ENCODE measurements around the gene SLC20A1. TPM values are rescaled to one million over a fixed set of nuclear protein-coding genes. Genes with fewer than 3 reads are reported as not detected.
A peak's percentile ranks its signal among the peaks of the same experiment; 100 is the strongest.

Gene SLC20A1
- total RNA-seq, 1 experiment from 2014 or later, result 209 TPM

DNA sequence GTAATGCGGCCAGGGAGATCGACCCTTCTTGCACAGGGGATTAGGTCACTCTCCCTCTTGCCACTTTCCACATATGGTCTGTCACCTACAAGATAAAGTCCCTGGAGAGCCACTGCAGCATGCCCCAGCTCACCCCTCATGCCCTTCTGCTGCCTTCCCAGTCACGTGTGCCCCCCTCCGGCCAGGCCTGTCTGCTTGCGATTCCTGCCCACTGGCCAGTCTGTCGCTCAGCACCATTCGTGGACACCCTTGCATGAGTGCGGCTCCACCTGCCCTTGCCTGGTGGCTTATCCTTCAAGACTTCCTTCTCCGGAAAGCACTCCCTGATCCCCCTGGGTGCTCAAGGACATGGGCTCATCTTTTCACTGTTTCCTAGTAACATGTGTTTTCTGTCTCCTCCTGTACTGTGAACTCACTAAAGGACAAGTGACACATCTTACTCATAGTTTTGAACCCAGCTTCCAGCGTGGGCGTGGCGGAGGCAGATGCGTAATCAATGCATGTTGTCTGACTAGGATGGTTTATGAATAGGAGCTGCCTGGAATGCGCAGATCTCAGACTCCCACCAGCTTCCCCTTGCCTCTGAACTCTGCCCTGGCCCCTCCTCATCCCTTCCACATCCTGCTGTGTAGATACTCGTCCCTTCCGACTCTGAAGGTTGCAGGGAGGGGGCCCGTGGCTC lies 67.3 kb downstream of the SLC20A1 start:
- Histone ChIP-seq H2AFZ (ENCODE audit: low read length) (no peak overlapping the region), H3K4me1 (ENCODE audit: insufficient read depth, low read length) (peaks cover 15% of the 10 kb centered on the region), H3K9me3 (ENCODE audit: low read length) (no peaks in the 10 kb centered on the region), H3K36me3 (ENCODE audit: low read depth, low read length) (no peaks in the 10 kb centered on the region), H3K27me3 (ENCODE audit: low read length) (no peaks in the 10 kb centered on the region), H3K79me2 (ENCODE audit: low read length) (no peaks in the 10 kb centered on the region), H3K4me3 (ENCODE audit: low read length) (no peak overlapping the region), H3K27ac (ENCODE audit: low read length) (no peak overlapping the region), H3K9me2 (replicated peaks; ENCODE audit: low read length) (no peaks in the 10 kb centered on the region), H3F3A (ENCODE audit: low read length, unreplicated experiment) (no peaks in the 10 kb centered on the region), H4K20me1 (ENCODE audit: low read length) (no peaks in the 10 kb centered on the region), H3K4me2 (ENCODE audit: low read length) (no peak overlapping the region), H3K9ac (ENCODE audit: low read length) (no peak overlapping the region)
- ATAC-seq (peak; percentile 35), DNase-seq (peak; percentile 62)
- intact Hi-C loops (cut with micrococcal nuclease), result no loop called here
- ChIA-PET CTCF (interaction anchor here (1.3 kb wide), 1 partner anchor 12 kb away, joined by 3 read pairs; no protein-coding TSS in a partner anchor), POLR2A (ENCODE audit: unreplicated experiment) (no interaction called here)
- no TSS peak for BruUV-seq (replicated peaks)
- TF ChIP-seq EZH2phosphoT487 (IDR thresholded peaks at IDR 0.05; ENCODE audit: borderline replicate concordance, low read length) (no peak), EZH2 (IDR thresholded peaks at IDR 0.05; ENCODE audit: low read length, unreplicated experiment) (no peak)
- TF ChIP-seq, protein P1, sequence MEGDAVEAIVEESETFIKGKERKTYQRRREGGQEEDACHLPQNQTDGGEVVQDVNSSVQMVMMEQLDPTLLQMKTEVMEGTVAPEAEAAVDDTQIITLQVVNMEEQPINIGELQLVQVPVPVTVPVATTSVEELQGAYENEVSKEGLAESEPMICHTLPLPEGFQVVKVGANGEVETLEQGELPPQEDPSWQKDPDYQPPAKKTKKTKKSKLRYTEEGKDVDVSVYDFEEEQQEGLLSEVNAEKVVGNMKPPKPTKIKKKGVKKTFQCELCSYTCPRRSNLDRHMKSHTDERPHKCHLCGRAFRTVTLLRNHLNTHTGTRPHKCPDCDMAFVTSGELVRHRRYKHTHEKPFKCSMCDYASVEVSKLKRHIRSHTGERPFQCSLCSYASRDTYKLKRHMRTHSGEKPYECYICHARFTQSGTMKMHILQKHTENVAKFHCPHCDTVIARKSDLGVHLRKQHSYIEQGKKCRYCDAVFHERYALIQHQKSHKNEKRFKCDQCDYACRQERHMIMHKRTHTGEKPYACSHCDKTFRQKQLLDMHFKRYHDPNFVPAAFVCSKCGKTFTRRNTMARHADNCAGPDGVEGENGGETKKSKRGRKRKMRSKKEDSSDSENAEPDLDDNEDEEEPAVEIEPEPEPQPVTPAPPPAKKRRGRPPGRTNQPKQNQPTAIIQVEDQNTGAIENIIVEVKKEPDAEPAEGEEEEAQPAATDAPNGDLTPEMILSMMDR (conservative IDR thresholded peaks at IDR 0.05; ENCODE audit: low read depth, low read length), result no peak

Other genes with a start within 250 kb of the SLC20A1 start
- gene RGPD8, start 212.3 kb upstream of the SLC20A1 start, total RNA-seq (2014; rRNA removed), result 8.4 and 13.6 TPM in 2 replicates
- 31.4 and 33.5 TPM in 2 replicates for gene TTL, start 163.8 kb upstream of the SLC20A1 start, total RNA-seq (2014; rRNA removed)
- gene POLR1B, start 103.5 kb upstream of the SLC20A1 start, total RNA-seq (2014; rRNA removed), result 31.6 and 31.7 TPM in 2 replicates
- 25.4 and 27.9 TPM in 2 replicates for gene CHCHD5, start 61.3 kb upstream of the SLC20A1 start, total RNA-seq (2014; rRNA removed)
- gene NT5DC4, start 75.1 kb downstream of the SLC20A1 start, total RNA-seq (2014; rRNA removed), result 0.04 TPM in 1 of 2 replicates, not detected in the other
- 16.0 and 20.7 TPM in 2 replicates for gene CKAP2L, start 118.7 kb downstream of the SLC20A1 start, total RNA-seq (2014; rRNA removed)
- gene IL1A, start 138.6 kb downstream of the SLC20A1 start, total RNA-seq (2014; rRNA removed), result 0.11 TPM in 1 of 2 replicates, not detected in the other
- gene IL1B, start 190.8 kb downstream of the SLC20A1 start, total RNA-seq (2014; rRNA removed), result 48.4 and 67.5 TPM in 2 replicates

All from PC-3 (cell line).